Testis (tissue), 3 donors: ENCODE results near the gene NTF4. TPM values are rescaled to one million over a fixed set of nuclear protein-coding genes. Genes with fewer than 3 reads are reported as not detected.

Source experiments
- DNase-seq: peaks from one replicate; pipeline ENCODE4 v3.0.0-alpha.2; 2019
- H3K27ac ChIP-seq, 2 donors: fragments of 200-600 bp; sonication (generic); one replicate each; pipeline ENCODE4 v1.5.1; 2019
- H3K27me3 ChIP-seq: fragments of 200-600 bp; sonication (generic); one replicate; pipeline ENCODE4 v1.5.1; 2019
- H3K36me3 ChIP-seq: fragments of 200-600 bp; sonication (generic); one replicate; pipeline ENCODE4 v1.5.1; 2017; ENCODE audit warnings: low read depth; ENCODE audit errors: missing control alignments
- H3K4me1 ChIP-seq: fragments of 200-600 bp; sonication (generic); one replicate; pipeline ENCODE4 v1.5.1; 2019
- H3K4me3 ChIP-seq, 2 donors: fragments of 200-600 bp; sonication (generic); one replicate each; pipeline ENCODE4 v1.5.1; 2017 to 2019
- H3K9me3 ChIP-seq: fragments of 200-600 bp; sonication (generic); one replicate; pipeline ENCODE4 v1.5.1; 2017
- POLR2A ChIP-seq: fragments of 450-650 bp; IDR thresholded peaks from one replicate; pipeline ENCODE4 v1.6.1; 2017; ENCODE audit warnings: antibody characterized with exemption, mild to moderate bottlenecking, moderate library complexity
- WGBS, 2 donors: methylation state at CpG; one replicate each; pipeline ENCODE4 v1.1.5; 2018; 5-methylcytosine and 5-hydroxymethylcytosine counted together
- intact Hi-C: fragments of 100-400 bp; cut with DNase I; formaldehyde crosslinking; loops from one replicate; pipeline ENCODE4 v1.15.1; 2023; ENCODE audit warnings: low total_unique reads
- polyA plus RNA-seq: library from polyadenylated mRNA; stranded (reverse); fragments of 350-450 nt; fragmentation: Illumina TruSeq; extraction: RNeasy Lipid Tissue Mini Kit (QIAGEN cat#74804); gene quantifications from one replicate; pipeline ENCODE4 v1.2.3, GENCODE V29; 2014; ENCODE audit warnings: low read depth, low replicate concordance; ENCODE audit not compliant: insufficient read depth
- total RNA-seq, 2 donors: library from RNA; depleted of rRNA; stranded (reverse); fragments of >200 nt; gene quantifications; one replicate each; pipeline ENCODE4 v1.2.3, GENCODE V29; 2016
- TF ChIP-seq, protein P1 (sequence below), 3 experiments: fragments of 450-650 bp in 2 of 3; fragments of 200-600 bp in 1 of 3; sonication (generic) in 1 of 3; IDR thresholded peaks; one replicate each; pipeline ENCODE4 v1.5.1; 2016 to 2019; ENCODE audit warnings: antibody characterized with exemption in 3 of 3, mild to moderate bottlenecking in 2 of 3, moderate library complexity in 1 of 3

NTF4 gene
- total and polyA plus RNA-seq, 3 donors from 2014 or later: 0.31 to 0.55 (median 0.49) TPM

DNA sequence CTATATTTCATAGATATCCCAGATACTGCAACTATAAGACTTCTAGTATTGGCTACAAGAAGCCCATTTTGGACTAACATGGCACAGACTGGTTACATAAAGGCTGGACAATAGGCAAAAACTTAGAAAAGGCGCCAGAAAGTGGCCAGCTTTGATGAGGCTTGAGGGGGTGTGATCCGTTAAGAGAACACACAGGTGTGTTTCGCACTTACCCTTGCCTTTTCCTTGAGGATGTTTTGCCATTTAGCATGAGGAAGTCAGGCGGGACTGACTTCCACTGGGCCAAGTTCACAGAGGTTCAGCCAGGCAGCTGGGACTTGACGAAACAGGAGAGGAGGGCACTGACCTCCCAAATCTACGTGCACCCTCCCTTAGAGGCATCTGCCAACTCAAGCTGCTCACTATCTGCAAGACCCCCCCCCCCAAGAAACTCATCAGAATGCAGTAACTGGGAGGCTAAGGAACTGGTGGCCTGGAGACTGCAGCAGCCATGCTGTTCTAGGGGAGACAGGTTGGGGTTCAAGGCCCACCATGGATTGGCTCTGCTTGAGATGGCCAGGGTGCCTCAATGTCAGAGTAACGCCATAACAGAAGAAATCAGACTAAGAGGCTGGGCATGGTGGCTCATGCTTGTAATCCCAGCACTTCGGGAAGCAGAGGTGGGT, 45.1 kb upstream of the NTF4 start:
- intact Hi-C loops: no loop called here
- Histone ChIP-seq H3K4me3 (no peak overlapping the region), H3K4me1 (peaks cover 13% of the 10 kb centered on the region), H3K36me3 (no peaks in the 10 kb centered on the region), H3K27me3 (no peaks in the 10 kb centered on the region), H3K9me3 (no peaks in the 10 kb centered on the region), H3K27ac (peak overlapping the region in 1 of 2 donors; percentile 82)
- 77 to 80% methylated on average over 8 of the region's 8 CpGs for WGBS, 2 donors
- DNase-seq: no peak
- TF ChIP-seq, protein P1, sequence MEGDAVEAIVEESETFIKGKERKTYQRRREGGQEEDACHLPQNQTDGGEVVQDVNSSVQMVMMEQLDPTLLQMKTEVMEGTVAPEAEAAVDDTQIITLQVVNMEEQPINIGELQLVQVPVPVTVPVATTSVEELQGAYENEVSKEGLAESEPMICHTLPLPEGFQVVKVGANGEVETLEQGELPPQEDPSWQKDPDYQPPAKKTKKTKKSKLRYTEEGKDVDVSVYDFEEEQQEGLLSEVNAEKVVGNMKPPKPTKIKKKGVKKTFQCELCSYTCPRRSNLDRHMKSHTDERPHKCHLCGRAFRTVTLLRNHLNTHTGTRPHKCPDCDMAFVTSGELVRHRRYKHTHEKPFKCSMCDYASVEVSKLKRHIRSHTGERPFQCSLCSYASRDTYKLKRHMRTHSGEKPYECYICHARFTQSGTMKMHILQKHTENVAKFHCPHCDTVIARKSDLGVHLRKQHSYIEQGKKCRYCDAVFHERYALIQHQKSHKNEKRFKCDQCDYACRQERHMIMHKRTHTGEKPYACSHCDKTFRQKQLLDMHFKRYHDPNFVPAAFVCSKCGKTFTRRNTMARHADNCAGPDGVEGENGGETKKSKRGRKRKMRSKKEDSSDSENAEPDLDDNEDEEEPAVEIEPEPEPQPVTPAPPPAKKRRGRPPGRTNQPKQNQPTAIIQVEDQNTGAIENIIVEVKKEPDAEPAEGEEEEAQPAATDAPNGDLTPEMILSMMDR (IDR thresholded peaks at IDR 0.05): no peak

DNA sequence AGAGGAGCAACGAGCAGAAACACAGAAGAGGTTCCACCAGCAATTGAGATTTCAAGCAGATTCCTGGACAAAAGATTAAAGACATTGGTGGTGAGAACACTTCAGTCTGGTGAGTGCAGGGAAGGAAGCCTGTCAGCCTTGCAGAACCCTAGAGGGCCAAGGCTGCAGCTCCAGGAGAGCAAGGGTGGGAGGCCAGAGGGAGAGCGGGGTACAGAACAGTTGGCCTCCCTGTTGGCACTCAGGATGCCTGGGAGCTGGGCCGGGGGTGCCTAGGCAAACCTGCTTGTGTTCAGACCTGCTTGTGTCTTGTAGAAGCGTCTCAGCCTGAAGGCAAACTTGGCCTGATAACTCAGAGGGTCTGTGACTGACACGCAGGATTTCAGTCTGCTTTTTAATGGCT, 44.4 kb upstream of the NTF4 start:
- WGBS, 2 donors: 81 to 84% methylated on average over 5 of the region's 5 CpGs
- no peak for DNase-seq
- H3K4me1 ChIP-seq: peaks cover 13% of the 10 kb centered on the region
- H3K4me3 ChIP-seq: no peak overlapping the region
- H3K27me3 ChIP-seq: no peaks in the 10 kb centered on the region
- peak overlapping the region in 1 of 2 donors; percentile 28 for H3K27ac ChIP-seq
- TF ChIP-seq, protein P1 (IDR thresholded peaks at IDR 0.05): no peak
- TF ChIP-seq POLR2A: no peak
- no peaks in the 10 kb centered on the region for H3K9me3 ChIP-seq
- intact Hi-C loops: no loop called here
- H3K36me3 ChIP-seq: no peaks in the 10 kb centered on the region

GRCh38 chr19:49107625-49108459, 43.2 kb upstream of the NTF4 start:
- no peak overlapping the region for H3K27ac ChIP-seq
- intact Hi-C loops: no loop called here
- WGBS, 2 donors: 80 to 83% methylated on average over 58 to 92 of the region's 93 CpGs
- DNase-seq: no peak
- H3K36me3 ChIP-seq: no peaks in the 10 kb centered on the region
- TF ChIP-seq POLR2A: no peak
- TF ChIP-seq, protein P1 (IDR thresholded peaks at IDR 0.05): no peak
- peaks cover 10% of the 10 kb centered on the region for H3K4me1 ChIP-seq
- no peaks in the 10 kb centered on the region for H3K9me3 ChIP-seq
- H3K4me3 ChIP-seq: peak overlapping the region in 1 of 2 donors; percentile 44
- no peaks in the 10 kb centered on the region for H3K27me3 ChIP-seq

DNA sequence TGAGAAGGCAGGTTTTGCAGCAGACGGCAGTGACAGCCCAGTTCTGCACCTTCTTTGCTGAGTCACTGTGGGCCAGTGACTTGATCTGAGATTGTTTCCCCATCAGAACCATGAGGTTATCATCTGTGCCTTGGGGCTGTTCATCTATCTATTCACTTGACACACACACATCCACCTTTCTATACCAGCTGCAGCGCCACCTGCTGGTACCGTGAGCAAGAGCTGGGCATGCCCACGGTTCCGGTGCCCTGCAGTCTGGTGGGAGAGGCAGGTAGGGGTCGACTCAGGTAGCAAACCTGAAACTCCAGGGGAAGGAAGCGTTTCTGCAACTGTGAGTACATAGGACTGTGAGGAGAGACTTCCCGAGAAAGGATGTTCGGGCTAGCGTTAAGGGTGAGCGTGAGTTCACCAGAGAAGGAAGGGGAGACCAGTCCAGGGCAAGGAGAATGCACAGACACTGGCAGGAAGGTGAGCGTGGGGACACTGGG, 42.1 kb upstream of the NTF4 start:
- H3K27ac ChIP-seq: no peak overlapping the region
- peak; percentile 63 for DNase-seq
- no peaks in the 10 kb centered on the region for H3K27me3 ChIP-seq
- TF ChIP-seq, protein P1 (IDR thresholded peaks at IDR 0.05): peak; percentile 53 to 69 (median 67)
- no peak for TF ChIP-seq POLR2A
- H3K4me3 ChIP-seq: no peak overlapping the region
- peaks cover 12% of the 10 kb centered on the region for H3K4me1 ChIP-seq
- no peaks in the 10 kb centered on the region for H3K36me3 ChIP-seq
- 48 to 67% methylated on average over 12 of the region's 12 CpGs for WGBS, 2 donors
- intact Hi-C loops: no loop called here
- H3K9me3 ChIP-seq: no peaks in the 10 kb centered on the region
